GM12892 (cell line): ENCODE measurements around the gene GIGYF1.

ENCODE experiments used
- POLR2A ChIP-seq: IDR thresholded peaks from 2 replicates; pipeline ENCODE4 v1.6.1; 2011; ENCODE audit warnings: low read depth, low read length, control low read depth
- POLR2AphosphoS5 ChIP-seq: IDR thresholded peaks from 2 replicates; pipeline ENCODE4 v1.6.1; 2011; ENCODE audit warnings: low read depth, low read length, control low read depth
- TAF1 ChIP-seq: IDR thresholded peaks from 2 replicates; pipeline ENCODE4 v1.6.1; 2011; ENCODE audit warnings: low read depth, mild to moderate bottlenecking, control low read depth, low read length, borderline replicate concordance

GRCh38 chr7:100630066-100630465, 64.0 kb downstream of the GIGYF1 start:
- TF ChIP-seq POLR2A (no peak), POLR2AphosphoS5 (no peak), TAF1 (no peak)
